HepG2 (cell line): ENCODE results near the gene PLPP3. TPM values are rescaled to one million over a fixed set of nuclear protein-coding genes. Genes with fewer than 3 reads are reported as not detected.

Experiments used
- DDIT3 ChIP-seq: sonication (generic); formaldehyde crosslinking; IDR thresholded peaks from 2 replicates; pipeline ENCODE4 v1.4.0; 2020; ENCODE audit warnings: mild to moderate bottlenecking, missing genetic modification reagents
- DMAP1 ChIP-seq: IDR thresholded peaks from 2 replicates; pipeline ENCODE4 v1.6.1; 2016
- DRAP1 ChIP-seq: IDR thresholded peaks from 2 replicates; pipeline ENCODE4 v1.6.1; 2016; ENCODE audit warnings: missing genetic modification reagents, missing compliant biosample characterization
- HBP1 ChIP-seq: IDR thresholded peaks from 2 replicates; pipeline ENCODE4 v1.6.1; 2016; ENCODE audit warnings: low read depth, control low read depth
- HOMEZ ChIP-seq: IDR thresholded peaks from 2 replicates; pipeline ENCODE4 v1.6.1; 2016; ENCODE audit warnings: low read depth
- HOXA3 ChIP-seq: sonication (generic); formaldehyde crosslinking; IDR thresholded peaks from 2 replicates; pipeline ENCODE4 v1.5.0; 2020; ENCODE audit warnings: missing genetic modification reagents
- ISL2 ChIP-seq: sonication (generic); formaldehyde crosslinking; IDR thresholded peaks from 2 replicates; pipeline ENCODE4 v1.5.0; 2020; ENCODE audit warnings: missing genetic modification reagents
- KDM1A ChIP-seq: IDR thresholded peaks from 2 replicates; pipeline ENCODE4 v1.6.1; 2016; ENCODE audit warnings: missing compliant biosample characterization
- KLF13 ChIP-seq: sonication (generic); formaldehyde crosslinking; IDR thresholded peaks from 2 replicates; pipeline ENCODE4 v1.4.0; 2020; ENCODE audit warnings: mild to moderate bottlenecking, missing genetic modification reagents
- LBX2 ChIP-seq: sonication (generic); formaldehyde crosslinking; IDR thresholded peaks from 2 replicates; pipeline ENCODE4 v1.5.0; 2020; ENCODE audit warnings: missing genetic modification reagents, mild to moderate bottlenecking, borderline replicate concordance
- NR3C1 ChIP-seq: sonication (generic); formaldehyde crosslinking; IDR thresholded peaks from 2 replicates; pipeline ENCODE4 v1.4.0; 2020; ENCODE audit warnings: missing genetic modification reagents
- PBX3 ChIP-seq: sonication (generic); formaldehyde crosslinking; IDR thresholded peaks from 2 replicates; pipeline ENCODE4 v1.8.1; 2023; ENCODE audit warnings: missing genetic modification reagents, inconsistent platforms, borderline replicate concordance
- SIN3B ChIP-seq: fragments of 150-350 bp; IDR thresholded peaks from 2 replicates; pipeline ENCODE4 v1.6.1; 2014; ENCODE audit warnings: low read length
- TEAD3 ChIP-seq: optimal IDR thresholded peaks from 2 replicates; pipeline ENCODE3; 2016; ENCODE audit warnings: borderline replicate concordance
- THAP11 ChIP-seq: IDR thresholded peaks from 2 replicates; pipeline ENCODE4 v1.6.1; 2016; ENCODE audit warnings: missing biosample characterization, missing genetic modification reagents
- ZBED4 ChIP-seq: sonication (generic); formaldehyde crosslinking; IDR thresholded peaks from 2 replicates; pipeline ENCODE4 v1.4.0; 2020; ENCODE audit warnings: missing genetic modification reagents, borderline replicate concordance
- ZNF260 ChIP-seq: sonication (generic); formaldehyde crosslinking; IDR thresholded peaks from 2 replicates; pipeline ENCODE4 v1.4.0; 2020; ENCODE audit warnings: missing genetic modification reagents, low read depth, mild to moderate bottlenecking, borderline replicate concordance
- ZNF652 ChIP-seq: IDR thresholded peaks from 2 replicates; pipeline ENCODE4 v1.6.1; 2016; ENCODE audit warnings: low read depth, borderline replicate concordance
- ZNF746 ChIP-seq: sonication (generic); formaldehyde crosslinking; IDR thresholded peaks from 2 replicates; pipeline ENCODE4 v1.8.0; 2022; ENCODE audit warnings: mild to moderate bottlenecking, missing genetic modification reagents
- polyA plus RNA-seq, 8 experiments: library from polyadenylated mRNA; depleted of rRNA in 3 of 8; stranded (reverse) in 7 of 8; unstranded in 1 of 8; fragments of >200 nt; fragmentation: Illumina TruSeq in 4 of 8; extraction: Trizol in 4 of 8; gene quantifications; 2 replicates each; pipeline versions ENCODE4 v1.2.1 to v1.2.3, GENCODE V29; 2011 to 2016; ENCODE audit warnings: low read depth in 4 of 8, missing spikeins in 1 of 8, mixed read lengths in 1 of 8; ENCODE audit not compliant: insufficient read depth in 1 of 8
- total RNA-seq, 5 experiments: library from RNA; depleted of rRNA; stranded (reverse); fragments of >200 nt; fragmentation: Illumina TruSeq; extraction: Trizol; gene quantifications; 2 replicates each; pipeline ENCODE4 v1.2.3, GENCODE V29; 2016; ENCODE audit warnings: low read depth in 1 of 5

The PLPP3 gene
- total and polyA plus RNA-seq, 2 of the 13 experiments (the other 11 are each of a cell fraction or from before 2014, with no cell fraction given) = 49.7 to 65.8 TPM

GRCh38 chr1:56461158-56462127 lies 117.9 kb downstream of the PLPP3 start (continued):
- TF ChIP-seq LBX2 (CRISPR knock-in tag) (no peak), ZNF260 (CRISPR knock-in tag) (no peak), PBX3 (CRISPR knock-in tag) (no peak), KLF13 (no peak), SIN3B (no peak), HBP1 (CRISPR knock-in tag) (no peak; the same call in 1 of the 2 replicates), NR3C1 (CRISPR knock-in tag) (no peak), HOXA3 (peak; percentile 87), DDIT3 (peak; percentile 79; the same call in 1 of the 2 replicates), ISL2 (CRISPR knock-in tag) (peak; percentile 66; the same call in 1 of the 2 replicates), ZNF652 (CRISPR knock-in tag) (peak; percentile 60; the same call in 1 of the 2 replicates), ZNF746 (CRISPR knock-in tag) (peak; percentile 87), THAP11 (CRISPR knock-in tag) (peak; percentile 70), KDM1A (CRISPR knock-in tag) (peak; percentile 76; the same call in 1 of the 2 replicates), ZBED4 (CRISPR knock-in tag) (peak; percentile 56), DRAP1 (CRISPR knock-in tag) (peak; percentile 84), HOMEZ (CRISPR knock-in tag) (peak; percentile 74; the same call in 1 of the 2 replicates), TEAD3 (CRISPR knock-in tag) (peak; percentile 95), DMAP1 (CRISPR knock-in tag) (peak; percentile 86)
